Activated CD4-positive, CD25-positive, alpha-beta regulatory T cell treated with anti-CD3 and anti-CD28 coated beads, Interleukin-2, amount 50 U/mL, for 72 hours (primary cell): ENCODE measurements around the gene HIRIP3.

Experiments
- DNase-seq: peaks from one replicate; pipeline ENCODE4 v3.0.0; 2021

The HIRIP3 gene

DNA sequence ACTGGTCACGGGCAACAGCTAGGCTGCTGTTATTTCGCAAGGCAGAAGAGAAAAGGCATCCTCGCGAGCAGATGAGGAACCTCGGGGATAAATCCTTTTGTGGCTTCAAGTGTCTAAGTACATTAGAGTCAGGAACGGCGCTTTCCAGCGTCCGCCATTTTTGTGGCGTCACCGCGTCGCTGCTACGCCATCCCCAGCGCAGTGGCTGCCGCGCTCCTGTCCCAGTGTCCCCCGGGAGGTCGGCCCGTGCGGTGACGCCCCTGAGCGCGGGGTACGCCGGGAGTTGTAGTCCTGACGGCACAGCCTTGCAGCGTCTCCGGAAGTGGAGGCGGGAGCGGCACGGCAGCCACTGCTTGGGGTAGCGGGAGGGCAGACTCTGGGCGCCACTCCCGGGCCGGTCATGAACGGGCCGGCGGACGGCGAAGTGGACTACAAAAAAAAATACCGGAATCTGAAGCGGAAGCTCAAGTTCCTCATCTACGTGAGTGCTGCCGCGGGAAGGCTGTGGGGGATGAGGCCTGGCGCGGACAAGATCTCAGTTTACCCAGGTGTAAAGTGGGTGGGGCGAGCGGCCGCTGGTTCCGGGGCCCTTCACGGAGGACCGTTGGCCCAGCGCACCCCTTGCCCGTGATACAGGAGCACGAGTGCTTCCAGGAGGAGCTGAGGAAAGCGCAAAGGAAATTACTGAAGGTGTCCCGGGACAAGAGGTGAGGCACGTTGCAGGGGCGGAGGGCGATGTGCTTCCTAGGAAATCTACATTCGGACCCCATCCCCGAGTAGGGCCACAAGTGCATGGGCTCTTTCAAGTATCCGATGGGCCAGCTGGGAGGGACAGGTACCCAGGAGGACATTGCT lies 721 bp upstream of the HIRIP3 start, which contains the start of gene INO80E:
INO80E (plus strand) TSS at position 331 of the 855 bp plus-strand sequence; CDS start at position 401, 70 bp downstream.
- peak; percentile 99 for DNase-seq

DNA sequence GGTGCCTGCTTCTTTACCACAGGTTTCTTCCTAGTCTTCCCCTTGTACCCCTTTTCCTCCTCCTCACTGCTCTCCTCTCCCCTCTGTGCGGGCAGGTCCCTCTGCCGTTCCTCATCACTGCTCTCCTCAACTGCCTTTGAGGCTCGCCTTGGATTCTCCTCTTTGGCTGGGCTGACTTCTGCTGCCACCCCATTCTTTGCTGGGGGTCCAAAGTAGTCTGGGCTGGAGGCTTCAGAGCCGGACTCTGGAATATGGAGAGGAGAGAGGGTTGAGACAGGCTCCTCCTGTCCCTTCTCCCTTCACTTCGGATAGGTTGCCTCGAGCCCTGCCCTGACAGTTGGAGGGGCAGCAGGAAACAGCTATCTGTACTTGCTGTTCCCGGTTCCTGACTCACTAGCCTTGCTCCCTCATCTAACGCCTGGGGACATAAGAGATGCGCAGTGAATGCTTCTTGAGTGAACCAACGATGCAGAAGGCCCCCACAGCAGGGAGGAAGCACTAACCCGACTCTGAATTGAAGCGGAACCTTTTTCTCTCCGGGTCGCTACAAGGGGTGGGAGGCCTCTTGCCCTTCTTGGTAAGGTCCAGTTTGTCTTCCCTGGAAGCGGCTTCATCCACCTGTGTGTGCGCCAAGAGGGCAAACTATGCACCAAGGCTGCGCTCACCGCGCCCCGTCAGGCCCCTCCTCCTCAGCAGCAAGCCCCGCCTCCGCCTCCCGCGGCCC lies 655 bp downstream of the HIRIP3 start:
- DNase-seq: peak; percentile 79

DNA sequence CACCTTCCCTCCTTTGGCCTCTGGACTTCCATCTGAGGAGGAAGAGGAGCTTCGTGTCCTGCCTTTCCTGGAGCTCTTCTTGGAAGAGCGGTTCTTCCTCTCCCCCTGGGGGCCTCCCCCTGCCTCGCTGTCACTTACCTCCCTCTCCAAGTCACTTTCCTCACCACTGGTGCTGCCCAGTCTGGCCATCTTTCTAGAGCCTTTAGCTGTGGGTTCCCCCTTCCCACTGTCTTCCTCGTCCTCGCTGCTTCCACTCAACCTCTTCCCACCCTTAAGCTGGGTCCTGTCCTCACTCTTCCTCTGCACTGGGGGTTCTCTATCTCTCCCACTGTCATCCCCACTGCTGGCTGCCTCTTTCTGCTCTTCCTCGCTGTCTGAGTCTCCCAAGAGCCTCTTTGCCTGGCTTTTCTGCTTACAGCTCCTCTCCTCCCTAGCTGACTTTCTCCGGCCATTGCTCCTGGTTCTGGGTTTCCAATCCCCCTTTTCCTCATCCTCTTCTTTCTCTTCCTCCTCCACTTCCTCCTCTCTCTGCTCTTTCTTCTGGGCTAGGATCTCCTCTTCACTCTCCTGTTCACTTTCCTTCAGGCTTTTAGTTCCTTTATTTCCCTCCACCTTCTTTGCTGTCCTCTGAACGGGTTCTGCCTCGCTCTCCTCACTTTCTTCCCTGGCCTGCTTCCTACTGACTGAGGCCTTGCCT lies 1.4 kb downstream of the HIRIP3 start:
- no peak for DNase-seq

DNA sequence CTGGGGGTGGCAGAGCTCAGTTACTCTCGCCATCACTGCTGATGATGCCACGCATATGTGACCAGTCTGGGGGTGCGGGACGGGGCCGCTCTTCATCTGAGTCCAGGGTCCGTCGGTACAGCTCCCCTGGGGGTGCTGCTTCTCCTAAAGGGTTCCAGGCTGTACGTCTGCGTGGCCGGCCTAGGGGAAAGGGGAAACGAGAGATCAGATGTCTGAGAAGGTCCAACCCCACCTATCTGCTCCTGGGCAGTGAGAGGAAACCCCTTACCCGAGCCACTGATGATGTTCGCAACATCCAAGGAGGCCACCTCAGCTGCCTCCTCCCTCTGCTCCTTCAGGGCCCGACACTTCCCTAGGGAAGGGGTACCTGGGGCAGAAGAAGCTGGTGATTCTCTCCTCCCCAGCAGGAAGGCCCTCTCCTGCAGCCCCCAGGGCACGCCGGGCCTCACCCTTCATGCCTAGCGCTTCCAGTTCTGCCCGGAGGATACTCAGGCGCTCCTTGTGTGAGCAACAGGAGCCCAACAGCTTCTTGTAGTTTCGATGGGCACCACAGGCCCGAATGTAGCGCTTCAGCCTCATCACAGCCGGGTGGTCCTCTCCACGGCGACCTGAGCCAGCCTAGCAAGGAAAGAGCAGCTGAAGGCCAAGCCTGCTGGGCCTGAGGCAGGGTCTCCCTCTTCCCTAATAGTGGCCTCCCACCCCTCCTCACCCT lies 2.1 kb downstream of the HIRIP3 start:
- no peak for DNase-seq

DNA sequence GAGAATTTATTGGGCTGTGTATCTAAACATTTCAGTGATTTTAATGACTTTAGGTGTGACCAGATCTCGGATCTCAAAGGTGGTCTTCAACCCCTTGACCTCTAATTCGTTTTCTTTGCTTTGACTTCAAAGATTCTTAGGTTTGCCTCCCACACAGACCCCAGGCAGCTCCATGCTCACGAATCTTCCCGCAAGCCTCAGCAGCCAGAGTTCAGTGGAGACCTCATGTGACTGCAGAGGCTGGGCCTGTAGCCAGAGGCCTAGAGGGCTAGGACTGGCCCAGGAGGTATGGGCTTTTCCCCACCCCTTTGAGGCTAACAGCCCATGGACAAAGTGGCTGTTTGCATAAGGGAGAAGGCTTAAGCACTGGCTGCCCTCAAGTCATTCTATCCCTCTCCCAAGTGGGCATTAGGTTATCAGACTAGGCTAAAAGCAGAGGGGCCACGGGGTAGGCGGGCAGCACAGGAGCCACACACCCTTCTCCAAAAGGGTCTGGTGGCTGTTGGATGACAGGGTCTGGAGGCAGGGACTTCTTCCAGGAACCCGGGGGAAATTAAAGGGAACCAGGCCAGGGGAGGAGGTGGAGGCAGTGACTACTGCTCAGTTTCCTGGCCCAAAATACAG lies 3.0 kb downstream of the HIRIP3 start:
- no peak for DNase-seq

DNA sequence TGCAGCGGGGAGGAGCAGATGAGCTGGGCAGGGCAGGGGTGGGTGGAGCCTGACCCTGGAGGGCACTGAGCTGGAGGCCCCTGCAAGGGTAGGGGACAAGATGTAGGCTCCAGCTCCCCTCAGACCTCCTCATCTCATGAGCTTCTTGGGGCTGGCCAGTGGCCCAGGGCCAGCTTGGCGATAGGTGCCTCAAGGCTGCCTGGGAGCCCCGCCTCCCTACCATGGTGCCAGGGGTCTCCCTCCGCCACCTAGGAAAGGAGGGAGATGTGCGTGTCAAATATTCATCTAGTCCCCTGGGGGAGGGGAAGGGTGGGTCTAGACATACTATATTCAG lies 3.9 kb downstream of the HIRIP3 start:
- no peak for DNase-seq

DNA sequence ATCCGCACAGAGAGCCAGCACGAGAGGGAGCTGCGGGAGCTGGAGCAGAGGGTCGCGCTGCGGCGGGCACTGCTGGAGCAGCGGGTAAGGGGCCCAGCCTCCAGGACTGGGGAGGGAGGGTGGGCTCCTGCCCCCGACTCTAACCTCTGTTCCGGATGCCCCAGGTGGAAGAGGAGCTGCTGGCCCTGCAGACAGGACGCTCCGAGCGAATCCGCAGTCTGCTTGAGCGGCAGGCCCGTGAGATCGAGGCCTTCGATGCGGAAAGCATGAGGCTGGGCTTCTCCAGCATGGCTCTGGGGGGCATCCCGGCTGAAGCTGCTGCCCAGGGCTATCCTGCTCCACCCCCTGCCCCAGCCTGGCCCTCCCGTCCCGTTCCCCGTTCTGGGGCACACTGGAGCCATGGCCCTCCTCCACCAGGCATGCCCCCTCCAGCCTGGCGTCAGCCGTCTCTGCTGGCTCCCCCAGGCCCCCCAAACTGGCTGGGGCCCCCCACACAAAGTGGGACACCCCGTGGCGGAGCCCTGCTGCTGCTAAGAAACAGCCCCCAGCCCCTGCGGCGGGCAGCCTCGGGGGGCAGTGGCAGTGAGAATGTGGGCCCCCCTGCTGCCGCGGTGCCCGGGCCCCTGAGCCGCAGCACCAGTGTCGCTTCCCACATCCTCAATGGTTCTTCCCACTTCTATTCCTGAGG lies 4.4 kb downstream of the HIRIP3 start:
- DNase-seq: no peak

DNA sequence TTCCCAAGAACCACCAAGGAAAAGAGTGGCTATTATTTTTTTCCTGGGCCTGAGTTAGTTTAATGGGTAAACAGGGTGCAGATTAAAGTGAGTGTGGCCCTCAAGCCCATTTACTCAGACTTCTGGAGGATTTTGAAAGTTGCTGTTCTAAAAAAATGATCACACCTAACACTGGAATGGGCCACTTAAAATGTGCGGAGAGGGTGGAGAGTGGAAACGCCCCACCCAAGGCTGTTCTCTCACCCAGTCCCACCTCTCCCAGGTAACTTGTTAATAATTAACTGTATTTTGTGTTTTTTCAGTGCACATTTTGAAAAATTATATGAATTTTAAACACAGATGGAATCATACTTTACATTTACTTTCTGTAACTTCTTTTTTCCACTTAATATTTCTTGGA lies 5.4 kb downstream of the HIRIP3 start:
- DNase-seq: no peak

DNA sequence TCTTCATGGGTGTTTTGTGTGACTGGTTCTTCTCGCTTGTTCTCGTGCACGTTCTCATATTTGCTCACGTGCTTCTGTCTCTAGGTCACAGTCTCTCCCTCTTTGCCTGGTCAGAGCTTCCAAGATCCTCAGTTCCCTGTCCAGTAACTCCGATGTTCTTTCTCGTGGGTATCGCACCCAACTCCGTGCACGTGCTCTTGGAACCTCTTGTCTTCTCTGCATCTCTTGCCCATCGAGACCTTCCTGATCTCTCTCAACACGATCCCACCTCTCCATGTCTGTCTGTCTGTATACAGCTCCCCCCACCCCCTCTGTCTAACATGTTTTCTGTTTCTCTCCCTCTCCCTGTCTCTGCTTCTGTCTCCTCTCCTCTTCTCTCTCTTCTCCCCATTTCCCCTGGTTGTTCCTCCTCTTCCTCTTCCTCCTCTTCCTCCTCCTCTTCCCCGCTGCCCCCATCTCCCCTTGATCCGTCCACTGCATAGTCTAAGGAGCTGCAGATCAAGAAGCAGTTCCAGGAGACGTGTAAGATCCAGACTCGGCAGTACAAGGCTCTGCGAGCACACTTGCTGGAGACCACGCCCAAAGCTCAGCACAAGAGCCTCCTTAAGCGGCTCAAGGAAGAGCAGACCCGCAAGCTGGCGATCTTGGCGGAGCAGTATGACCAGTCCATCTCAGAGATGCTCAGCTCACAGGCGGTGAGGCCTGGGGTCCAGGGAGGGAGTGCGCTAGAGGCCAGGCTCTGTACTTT lies 6.1 kb downstream of the HIRIP3 start:
- DNase-seq: no peak

DNA sequence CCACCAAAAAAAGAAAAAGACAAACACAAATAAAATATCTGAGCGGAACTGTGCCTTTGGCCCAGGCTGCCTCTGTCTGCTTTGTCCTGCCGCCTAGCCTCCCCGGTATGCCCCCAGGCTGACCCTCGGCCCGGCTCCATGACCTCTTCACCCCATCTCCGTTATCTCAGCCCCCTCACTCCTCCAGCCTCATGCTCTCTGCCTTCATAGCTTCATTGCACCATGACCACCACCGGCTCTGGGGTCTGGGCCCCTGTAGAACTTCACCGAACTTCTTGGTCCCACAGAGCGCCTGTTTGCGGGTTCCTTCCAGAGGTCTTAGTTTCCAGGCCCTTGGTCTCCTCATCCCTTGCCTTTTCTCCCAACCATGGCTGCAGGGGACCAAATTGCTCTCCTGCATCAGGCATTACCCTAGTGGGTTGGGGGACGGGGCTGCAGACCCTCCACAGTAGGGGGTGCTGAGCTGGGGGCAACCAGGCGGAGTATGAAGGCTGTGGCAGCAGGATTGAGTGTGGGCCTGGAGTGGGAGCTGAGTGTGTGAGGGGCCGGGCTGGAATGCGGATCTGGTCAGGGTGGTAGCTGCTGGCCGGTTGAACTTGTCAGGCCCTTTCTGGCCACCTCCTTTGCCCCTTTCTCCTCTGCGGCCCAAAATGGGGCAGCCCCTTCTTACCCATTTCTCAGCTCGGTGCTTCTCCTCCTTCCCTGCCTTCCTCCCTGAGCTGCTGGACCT lies 6.9 kb downstream of the HIRIP3 start:
- DNase-seq: no peak

DNA sequence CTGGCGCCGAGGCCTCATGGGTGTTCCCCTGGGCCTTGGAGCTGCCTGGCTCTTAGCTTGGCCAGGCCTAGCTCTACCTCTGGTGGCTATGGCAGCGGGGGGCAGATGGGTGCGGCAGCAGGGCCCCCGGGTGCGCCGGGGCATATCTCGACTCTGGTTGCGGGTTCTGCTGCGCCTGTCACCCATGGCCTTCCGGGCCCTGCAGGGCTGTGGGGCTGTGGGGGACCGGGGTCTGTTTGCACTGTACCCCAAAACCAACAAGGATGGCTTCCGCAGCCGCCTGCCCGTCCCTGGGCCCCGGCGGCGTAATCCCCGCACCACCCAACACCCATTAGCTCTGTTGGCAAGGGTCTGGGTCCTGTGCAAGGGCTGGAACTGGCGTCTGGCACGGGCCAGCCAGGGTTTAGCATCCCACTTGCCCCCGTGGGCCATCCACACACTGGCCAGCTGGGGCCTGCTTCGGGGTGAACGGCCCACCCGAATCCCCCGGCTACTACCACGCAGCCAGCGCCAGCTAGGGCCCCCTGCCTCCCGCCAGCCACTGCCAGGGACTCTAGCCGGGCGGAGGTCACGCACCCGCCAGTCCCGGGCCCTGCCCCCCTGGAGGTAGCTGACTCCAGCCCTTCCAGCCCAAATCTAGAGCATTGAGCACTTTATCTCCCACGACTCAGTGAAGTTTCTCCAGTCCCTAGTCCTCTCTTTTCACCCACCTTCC lies 7.9 kb downstream of the HIRIP3 start:
- no peak for DNase-seq

DNA sequence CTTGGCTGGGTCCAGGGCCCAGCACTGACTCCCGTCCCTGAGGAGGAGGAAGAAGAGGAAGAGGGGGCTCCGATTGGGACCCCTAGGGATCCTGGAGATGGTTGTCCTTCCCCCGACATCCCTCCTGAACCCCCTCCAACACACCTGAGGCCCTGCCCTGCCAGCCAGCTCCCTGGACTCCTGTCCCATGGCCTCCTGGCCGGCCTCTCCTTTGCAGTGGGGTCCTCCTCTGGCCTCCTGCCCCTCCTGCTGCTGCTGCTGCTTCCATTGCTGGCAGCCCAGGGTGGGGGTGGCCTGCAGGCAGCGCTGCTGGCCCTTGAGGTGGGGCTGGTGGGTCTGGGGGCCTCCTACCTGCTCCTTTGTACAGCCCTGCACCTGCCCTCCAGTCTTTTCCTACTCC lies 8.5 kb downstream of the HIRIP3 start:
- no peak for DNase-seq

DNA sequence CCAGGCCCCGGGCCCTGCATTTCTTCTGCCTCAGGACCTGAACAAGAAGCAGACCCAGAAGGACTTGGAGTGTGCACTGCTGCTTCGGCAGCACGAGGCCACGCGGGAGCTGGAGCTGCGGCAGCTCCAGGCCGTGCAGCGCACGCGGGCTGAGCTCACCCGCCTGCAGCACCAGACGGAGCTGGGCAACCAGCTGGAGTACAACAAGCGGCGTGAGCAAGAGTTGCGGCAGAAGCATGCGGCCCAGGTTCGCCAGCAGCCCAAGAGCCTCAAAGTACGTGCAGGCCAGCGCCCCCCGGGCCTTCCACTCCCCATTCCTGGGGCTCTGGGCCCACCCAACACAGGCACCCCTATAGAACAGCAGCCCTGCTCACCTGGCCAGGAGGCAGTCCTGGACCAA lies 9.2 kb downstream of the HIRIP3 start:
- no peak for DNase-seq

DNA sequence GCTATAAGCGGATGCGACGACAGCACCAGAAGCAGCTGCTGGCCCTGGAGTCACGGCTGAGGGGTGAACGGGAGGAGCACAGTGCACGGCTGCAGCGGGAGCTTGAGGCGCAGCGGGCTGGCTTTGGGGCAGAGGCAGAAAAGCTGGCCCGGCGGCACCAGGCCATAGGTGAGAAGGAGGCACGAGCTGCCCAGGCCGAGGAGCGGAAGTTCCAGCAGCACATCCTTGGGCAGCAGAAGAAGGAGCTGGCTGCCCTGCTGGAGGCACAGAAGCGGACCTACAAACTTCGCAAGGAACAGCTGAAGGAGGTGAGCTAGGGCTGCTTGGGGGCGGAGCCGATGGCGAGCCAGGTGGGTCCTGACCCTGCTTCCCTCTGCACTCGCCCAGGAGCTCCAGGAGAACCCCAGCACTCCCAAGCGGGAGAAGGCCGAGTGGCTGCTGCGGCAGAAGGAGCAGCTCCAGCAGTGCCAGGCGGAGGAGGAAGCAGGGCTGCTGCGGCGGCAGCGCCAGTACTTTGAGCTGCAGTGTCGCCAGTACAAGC lies 10.1 kb downstream of the HIRIP3 start:
- DNase-seq: no peak

DNA sequence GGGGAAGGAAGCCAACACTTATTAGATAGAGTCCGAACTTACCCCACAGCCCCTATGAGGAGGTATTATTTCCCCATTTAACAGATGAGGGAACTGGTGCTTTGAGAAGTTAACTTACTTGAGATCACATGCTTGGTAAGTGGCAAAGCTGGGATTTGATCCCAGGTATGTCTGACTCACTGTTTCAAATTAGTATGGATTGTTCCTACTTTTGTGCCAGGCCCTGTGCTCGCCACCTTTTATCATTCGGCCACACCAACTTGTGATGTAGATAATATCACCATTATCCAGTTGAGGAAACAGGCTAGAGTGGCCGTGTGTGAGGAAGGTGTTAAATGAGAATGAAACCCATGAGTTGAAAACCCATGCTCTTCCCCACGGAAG lies 10.7 kb downstream of the HIRIP3 start:
- no peak for DNase-seq

DNA sequence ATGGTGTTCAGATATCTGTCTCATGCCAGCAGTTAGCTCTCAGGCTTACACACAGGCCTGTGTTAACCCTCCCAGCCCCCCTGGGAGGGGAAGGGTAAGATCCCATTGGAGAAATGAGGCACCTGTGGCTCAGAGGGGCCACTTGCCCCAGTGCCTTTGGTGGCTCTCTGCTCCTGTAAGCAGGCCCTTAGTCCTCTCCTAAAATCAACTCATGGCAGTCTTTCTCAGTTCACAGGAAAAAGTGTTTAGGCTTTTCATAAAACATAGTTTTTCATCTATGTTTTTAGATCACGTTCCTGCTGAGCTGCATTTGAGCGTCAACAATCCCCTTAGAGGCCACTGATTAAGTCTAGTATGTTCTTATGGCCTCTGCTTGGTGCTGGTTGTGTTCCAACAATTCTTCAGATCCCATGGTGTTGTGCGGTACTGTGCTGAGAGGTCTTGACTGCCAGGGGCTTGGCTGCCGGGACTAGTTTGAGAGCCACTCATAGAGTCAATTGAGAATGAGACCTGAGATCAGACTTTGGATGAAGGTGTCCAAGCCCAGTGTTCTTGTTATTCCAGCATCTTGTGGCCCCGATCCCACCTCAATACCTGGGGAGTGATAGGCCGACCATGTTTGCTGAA lies 11.2 kb downstream of the HIRIP3 start:
- DNase-seq: no peak

DNA sequence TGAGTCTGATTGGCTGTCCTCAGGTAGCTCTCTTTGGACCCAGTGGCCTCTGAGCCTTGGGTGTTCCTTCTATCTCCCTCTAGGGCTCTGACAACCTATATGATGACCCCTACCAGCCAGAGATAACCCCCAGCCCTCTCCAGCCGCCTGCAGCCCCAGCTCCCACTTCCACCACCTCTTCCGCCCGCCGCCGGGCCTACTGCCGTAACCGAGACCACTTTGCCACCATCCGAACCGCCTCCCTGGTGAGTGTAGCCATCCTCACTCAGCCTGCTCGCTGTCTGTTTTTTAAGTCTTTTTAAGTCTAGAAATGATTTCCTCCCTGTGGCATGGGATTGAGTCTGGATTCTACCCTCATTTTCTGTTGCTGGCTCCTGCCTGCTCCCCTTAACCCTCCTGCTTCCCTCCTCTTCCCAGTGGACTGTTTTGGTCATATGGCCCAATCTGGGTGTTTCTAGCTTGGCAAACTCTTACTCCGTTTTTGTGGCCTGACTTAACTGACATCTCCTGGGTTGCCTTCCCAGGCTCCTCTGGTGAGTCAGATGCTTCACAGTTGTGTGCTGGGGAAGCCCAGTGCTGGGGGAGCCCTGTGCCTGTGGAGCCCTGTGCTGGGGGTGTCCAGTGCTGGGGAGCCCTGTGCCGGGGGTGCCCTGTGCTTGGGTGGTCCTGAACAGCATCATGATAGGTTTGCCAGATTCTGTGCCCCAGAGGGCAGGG lies 11.8 kb downstream of the HIRIP3 start:
- DNase-seq: no peak
